Panc1 (cell line): ENCODE data around the gene ADAMTS13. TPM values are rescaled to one million over a fixed set of nuclear protein-coding genes. Genes with fewer than 3 reads are reported as not detected.

Experiments used
- ATAC-seq: fragments of 200-7000 bp; cut with Tn5 transposase; 2 replicates; pipeline ENCODE4 v1.9.1; 2020; ENCODE audit warnings: mild to moderate bottlenecking, moderate library complexity
- BruUV-seq: library from RNA; stranded (reverse); fragments of 400-500 nt; replicated peaks from 2 replicates; lab custom pipeline; 2021; lab: Mats Ljungman, UMichigan
- CTCF ChIA-PET: fragments of 300-600 bp; sonication (Branson Sonifier 250); formaldehyde crosslinking; loops from one replicate; lab custom pipeline; 2022; ENCODE audit warnings: antibody characterized with exemption; lab: Charles Lee
- POLR2A ChIA-PET: fragments of 300-600 bp; sonication (Branson Sonifier 250); formaldehyde crosslinking; loops from one replicate; lab custom pipeline; 2022; ENCODE audit warnings: antibody characterized with exemption; lab: Charles Lee
- DNase-seq: peaks from one replicate; pipeline ENCODE4 v3.0.0-alpha.2; 2010; ENCODE audit warnings: low read depth, low spot score
- H3K27ac ChIP-seq: 2 replicates; pipeline ENCODE4 v1.5.1; 2011; ENCODE audit warnings: mild to moderate bottlenecking, low read length, inconsistent platforms
- H3K27me3 ChIP-seq: fragments of 200-500 bp; sonication (Bioruptor generic); 2 replicates; pipeline ENCODE4 v1.6.0; 2014; ENCODE audit warnings: low read length, inconsistent platforms; ENCODE audit not compliant: control insufficient read depth, insufficient read depth
- H3K36me3 ChIP-seq: fragments of 200-500 bp; sonication (Bioruptor generic); 2 replicates; pipeline ENCODE4 v1.5.1; 2014; ENCODE audit warnings: inconsistent platforms, mild to moderate bottlenecking, low read length, moderate library complexity; ENCODE audit not compliant: control insufficient read depth, insufficient read depth
- H3K4me1 ChIP-seq: 2 replicates; pipeline ENCODE4 v1.5.1; 2011; ENCODE audit warnings: inconsistent platforms, mild to moderate bottlenecking, low read length, moderate library complexity; ENCODE audit not compliant: control insufficient read depth, insufficient read depth
- H3K4me3 ChIP-seq, 2 experiments: 2 replicates each; pipeline ENCODE4 v1.5.1; 2011 to 2012; ENCODE audit warnings: low read depth in 2 of 2, low read length in 2 of 2, mild to moderate bottlenecking in 2 of 2, inconsistent platforms in 1 of 2, moderate library complexity in 1 of 2
- H3K9me3 ChIP-seq: fragments of 200-500 bp; sonication (Bioruptor generic); 2 replicates; pipeline ENCODE4 v1.5.1; 2014; ENCODE audit warnings: low read depth, mild to moderate bottlenecking, inconsistent platforms, low read length, moderate library complexity; ENCODE audit not compliant: control insufficient read depth, insufficient read depth
- CTCF ChIP-seq: fragments of 450-650 bp; IDR thresholded peaks from 2 replicates; pipeline ENCODE4 v1.5.1; 2017; ENCODE audit warnings: mild to moderate bottlenecking
- POLR2AphosphoS5 ChIP-seq: IDR thresholded peaks from 2 replicates; pipeline ENCODE4 v1.6.1; 2012; ENCODE audit warnings: mild to moderate bottlenecking, low read depth, low read length, moderate library complexity
- REST ChIP-seq, 2 experiments: IDR thresholded peaks; 2 replicates each; pipeline ENCODE4 v1.6.1; 2011 to 2012; ENCODE audit warnings: low read depth in 2 of 2, control low read depth in 1 of 2, low read length in 1 of 2, mild to moderate bottlenecking in 1 of 2, moderate library complexity in 1 of 2; ENCODE audit not compliant: insufficient read depth in 1 of 2
- SIN3A ChIP-seq: IDR thresholded peaks from 2 replicates; pipeline ENCODE4 v1.6.1; 2012; ENCODE audit warnings: low read depth, mild to moderate bottlenecking, low read length, moderate library complexity, borderline replicate concordance; ENCODE audit not compliant: insufficient read depth
- TCF7L2 ChIP-seq: IDR thresholded peaks from 2 replicates; pipeline ENCODE4 v1.6.1; 2011; ENCODE audit warnings: mild to moderate bottlenecking, low read depth, low read length, inconsistent platforms
- in situ Hi-C: cut with HindIII; loops from 2 replicates; pipeline ENCODE4 v1.10.0; 2016; ENCODE audit warnings: low sequenced_read_pairs, low pct_unique_long_range_greater_than_20kb
- intact Hi-C: fragments of 100-400 bp; cut with micrococcal nuclease; formaldehyde crosslinking; loops from one replicate; pipeline ENCODE4 v1.10.0; 2022; ENCODE audit not compliant: unreplicated experiment
- total RNA-seq: library from RNA; stranded (reverse); gene quantifications from one replicate; pipeline ENCODE4 v1.2.1, GENCODE V29; 2021; ENCODE audit not compliant: unreplicated experiment

ADAMTS13 gene
- total RNA-seq, 1 experiment from 2014 or later: 3.4 TPM

- BruUV-seq: no TSS peak
- H3K4me3 ChIP-seq: no peak overlapping the region
- CTCF ChIA-PET: no interaction called here
- peaks cover 31% of the 10 kb centered on the region for H3K4me1 ChIP-seq
- H3K36me3 ChIP-seq: no peaks in the 10 kb centered on the region
- H3K27ac ChIP-seq: peak overlapping the region; percentile 21; the same call in 1 of the 2 replicates
- POLR2A ChIA-PET: no interaction called here
- TF ChIP-seq POLR2AphosphoS5 (no peak), TCF7L2 (no peak), SIN3A (no peak), CTCF (no peak), REST (IDR thresholded peaks at IDR 0.05; ENCODE audit: insufficient read depth in 1 of 2, low read depth in 2 of 2, low read length in 1 of 2) (no peak)
- peaks cover 10% of the 10 kb centered on the region; the same call in 1 of the 2 replicates for H3K9me3 ChIP-seq
- H3K27me3 ChIP-seq: no peaks in the 10 kb centered on the region
- in situ Hi-C loops (no loop called here), intact Hi-C loops (no loop called here)
- DNase-seq: peak; percentile 39
- peak; percentile 82 for ATAC-seq
Observed at GRCh38 chr9:133506653-133507038, 84.5 kb downstream of the ADAMTS13 start.

GRCh38 chr9:133507246-133507965 lies 85.2 kb downstream of the ADAMTS13 start:
- Histone ChIP-seq H3K9me3 (peaks cover 4% of the 10 kb centered on the region; the same call in 1 of the 2 replicates), H3K4me3 (no peak overlapping the region), H3K36me3 (no peaks in the 10 kb centered on the region), H3K4me1 (peaks cover 31% of the 10 kb centered on the region), H3K27ac (peak overlapping the region; percentile 45; the same call in 1 of the 2 replicates), H3K27me3 (no peaks in the 10 kb centered on the region)
- DNase-seq: no peak
- ATAC-seq: no peak
- BruUV-seq: no TSS peak
- TF ChIP-seq TCF7L2 (no peak), REST (IDR thresholded peaks at IDR 0.05; ENCODE audit: insufficient read depth in 1 of 2, low read depth in 2 of 2, low read length in 1 of 2) (no peak), POLR2AphosphoS5 (no peak), CTCF (no peak), SIN3A (no peak)
- POLR2A ChIA-PET: no interaction called here
- CTCF ChIA-PET: no interaction called here
- intact Hi-C loops (no loop called here), in situ Hi-C loops (no loop called here)
